ENCODE measurements around the gene CHCHD2. TPM values are rescaled to one million over a fixed set of nuclear protein-coding genes. Genes with fewer than 3 reads are reported as not detected.

CHCHD2 gene
- total and polyA plus RNA-seq, 4 donors = 179 to 617 (median 288) TPM

- TF ChIP-seq CTCF (IDR thresholded peaks at IDR 0.05; ENCODE audit: control extremely low read depth, extremely low read depth) = no peak
- no peak overlapping the region for H3K9ac ChIP-seq (ENCODE audit: insufficient read depth in 1 of 2, low read length in 2 of 2)
- WGBS, 2 donors = 76 to 85% methylated on average over 8 of the region's 8 CpGs
Observed at GRCh38 chr7:56125831-56126230, 19.6 kb upstream of the CHCHD2 start.

GRCh38 chr7:56124981-56125380, 18.7 kb upstream of the CHCHD2 start:
- Histone ChIP-seq H3K9ac (ENCODE audit: insufficient read depth in 1 of 2, low read length in 2 of 2) (no peak overlapping the region), H3K4me1 (ENCODE audit: control insufficient read depth in 5 of 5, insufficient read depth in 5 of 5, low read length in 5 of 5) (peaks cover 0 to 11% (median 0%) of the 10 kb centered on the region in 5 donors), H3K4me3 (no peak overlapping the region), H3K27ac (ENCODE audit: low read depth in 1 of 2, low read length in 1 of 2) (no peak overlapping the region), H3K9me3 (ENCODE audit: control insufficient read depth in 4 of 4, insufficient read depth in 3 of 4, low read length in 3 of 4) (peaks cover 0 to 3% (median 0%) of the 10 kb centered on the region in 4 donors), H3K27me3 (ENCODE audit: control insufficient read depth in 3 of 3, insufficient read depth in 3 of 3, low read length in 2 of 3) (no peaks in the 10 kb centered on the region), H3K36me3 (ENCODE audit: control insufficient read depth in 4 of 4, insufficient read depth in 4 of 4, low read length in 4 of 4) (no peaks in the 10 kb centered on the region)
- ATAC-seq (ENCODE audit: insufficient read depth, low FRiP score) (no peak), DNase-seq (peak in 1 of 3 donors; percentile 4)
- WGBS, 2 donors = 67 to 77% methylated on average over 6 of the region's 6 CpGs
- TF ChIP-seq CTCF (IDR thresholded peaks at IDR 0.05; ENCODE audit: control extremely low read depth, extremely low read depth) = no peak

More at GRCh38 chr7:56125831-56126230, 19.6 kb upstream of the CHCHD2 start:
- Histone ChIP-seq H3K4me3 (no peak overlapping the region), H3K27me3 (ENCODE audit: control insufficient read depth in 3 of 3, insufficient read depth in 3 of 3, low read length in 2 of 3) (no peaks in the 10 kb centered on the region), H3K36me3 (ENCODE audit: control insufficient read depth in 4 of 4, insufficient read depth in 4 of 4, low read length in 4 of 4) (no peaks in the 10 kb centered on the region), H3K27ac (ENCODE audit: low read depth in 1 of 2, low read length in 1 of 2) (no peak overlapping the region), H3K4me1 (ENCODE audit: control insufficient read depth in 5 of 5, insufficient read depth in 5 of 5, low read length in 5 of 5) (peaks cover 0 to 11% (median 0%) of the 10 kb centered on the region in 5 donors), H3K9me3 (ENCODE audit: control insufficient read depth in 4 of 4, insufficient read depth in 3 of 4, low read length in 3 of 4) (peaks cover 0 to 3% (median 0%) of the 10 kb centered on the region in 4 donors)
- ATAC-seq (ENCODE audit: insufficient read depth, low FRiP score) = no peak
- peak in 2 of 3 donors; percentile 20 to 57 for DNase-seq

- H3K4me3 ChIP-seq = no peak overlapping the region
- peaks cover 0 to 3% (median 0%) of the 10 kb centered on the region in 4 donors for H3K9me3 ChIP-seq (ENCODE audit: control insufficient read depth in 4 of 4, insufficient read depth in 3 of 4, low read length in 3 of 4)
- WGBS, 2 donors = 86 to 88% methylated on average over 6 of the region's 6 CpGs
- H3K27ac ChIP-seq (ENCODE audit: low read depth in 1 of 2, low read length in 1 of 2) = no peak overlapping the region
- H3K4me1 ChIP-seq (ENCODE audit: control insufficient read depth in 5 of 5, insufficient read depth in 5 of 5, low read length in 5 of 5) = peaks cover 0 to 10% (median 0%) of the 10 kb centered on the region in 5 donors
- no peak overlapping the region for H3K9ac ChIP-seq (ENCODE audit: insufficient read depth in 1 of 2, low read length in 2 of 2)
- no peak for DNase-seq
- no peak for TF ChIP-seq CTCF (IDR thresholded peaks at IDR 0.05; ENCODE audit: control extremely low read depth, extremely low read depth)
- H3K27me3 ChIP-seq (ENCODE audit: control insufficient read depth in 3 of 3, insufficient read depth in 3 of 3, low read length in 2 of 3) = peaks cover 0 to 2% (median 0%) of the 10 kb centered on the region in 3 donors
- no peaks in the 10 kb centered on the region for H3K36me3 ChIP-seq (ENCODE audit: control insufficient read depth in 4 of 4, insufficient read depth in 4 of 4, low read length in 4 of 4)
- ATAC-seq (ENCODE audit: insufficient read depth, low FRiP score) = no peak
Observed at GRCh38 chr7:56121440-56121839, 15.2 kb upstream of the CHCHD2 start.
